ENCODE data around the gene LSM2. TPM values are rescaled to one million over a fixed set of nuclear protein-coding genes. Genes with fewer than 3 reads are reported as not detected.

LSM2 gene
- total and polyA plus RNA-seq, 9 of the 15 experiments (the other 6 are each of a cell fraction or from before 2014, with no cell fraction given) = 154 to 407 (median 223) TPM

GRCh38 chr6:31834367-31835250, 27.8 kb upstream of the LSM2 start (continued):
- TF ChIP-seq TAF7 (tag; IDR thresholded peaks at IDR 0.05) (peak; percentile 99), TRIM25 (IDR thresholded peaks at IDR 0.05; ENCODE audit: borderline replicate concordance) (no peak; the same call in 1 of the 2 replicates), ETS1 (conservative IDR thresholded peaks at IDR 0.05; ENCODE audit: control insufficient read depth, low read depth, low read length) (peak; percentile 63), ZNF785 (CRISPR knock-in tag; IDR thresholded peaks at IDR 0.05) (0 out of 2 replicates have a peak, but pooled peaks have one; percentile 44), ZNF175 (CRISPR knock-in tag; IDR thresholded peaks at IDR 0.05; ENCODE audit: low read depth) (peak; percentile 95), SIN3B (IDR thresholded peaks at IDR 0.05; ENCODE audit: low read depth) (no peak), ZNF695 (CRISPR knock-in tag; IDR thresholded peaks at IDR 0.05) (peak; percentile 43; the same call in 1 of the 2 replicates), THRB (CRISPR knock-in tag; conservative IDR thresholded peaks at IDR 0.05) (peak; percentile 96), ARNT (IDR thresholded peaks at IDR 0.05) (peak; percentile 89 to 91), MXI1 (IDR thresholded peaks at IDR 0.05; ENCODE audit: low read depth, low read length) (peak; percentile 85), GTF3C2 (IDR thresholded peaks at IDR 0.05; ENCODE audit: borderline replicate concordance, extremely low read depth, insufficient read length) (no peak), NFE2L1 (tag; IDR thresholded peaks at IDR 0.05; ENCODE audit: borderline replicate concordance, low read depth) (no peak; the same call in 1 of the 2 replicates)
